Mucosa of gallbladder (tissue), 1 donor: Measurements from ENCODE around the gene RASEF. TPM values are rescaled to one million over a fixed set of nuclear protein-coding genes. Genes with fewer than 3 reads are reported as not detected.

Source experiments
- DNase-seq: peaks from one replicate; pipeline ENCODE4 v3.0.0-alpha.2; 2020; ENCODE audit warnings: low spot score
- total RNA-seq: library from RNA; stranded (reverse); gene quantifications from one replicate; pipeline ENCODE4 v1.2.1, GENCODE V29; 2021
- donor health status: DM: no; HTN: no; CAD: no.

The RASEF gene
- total RNA-seq, 1 donor from 2014 or later, result 30.3 TPM

- DNase-seq, result no peak
Measured at GRCh38 chr9:83013867-83014605, 48.9 kb downstream of the RASEF start.

GRCh38 chr9:83012922-83013838 is 49.8 kb downstream of the RASEF start:
- peak; percentile 48 for DNase-seq

- no peak for DNase-seq
Measured at GRCh38 chr9:83012168-83012921, 50.6 kb downstream of the RASEF start.

GRCh38 chr9:83011611-83012010 is 51.3 kb downstream of the RASEF start:
- no peak for DNase-seq

- no peak for DNase-seq
Measured at GRCh38 chr9:83007521-83008300, 55.2 kb downstream of the RASEF start.

GRCh38 chr9:83006378-83006777 is 56.6 kb downstream of the RASEF start:
- no peak for DNase-seq

- DNase-seq, result no peak
Measured at GRCh38 chr9:83005963-83006362, 57.0 kb downstream of the RASEF start.

- DNase-seq, result no peak
Measured at GRCh38 chr9:83005361-83005760, 57.6 kb downstream of the RASEF start.

- no peak for DNase-seq
Measured at GRCh38 chr9:83002329-83002728, 60.6 kb downstream of the RASEF start.

GRCh38 chr9:83000765-83001164 is 62.2 kb downstream of the RASEF start:
- no peak for DNase-seq

- DNase-seq, result no peak
Measured at GRCh38 chr9:82998409-82998808, 64.5 kb downstream of the RASEF start.

- DNase-seq, result no peak
Measured at GRCh38 chr9:82997476-82998140, 65.3 kb downstream of the RASEF start.

GRCh38 chr9:82996941-82997340 is 66.0 kb downstream of the RASEF start:
- DNase-seq, result no peak

- DNase-seq, result no peak
Measured at GRCh38 chr9:82993856-82994605, 68.9 kb downstream of the RASEF start.

- DNase-seq, result no peak
Measured at GRCh38 chr9:82991671-82992070, 71.3 kb downstream of the RASEF start.

- DNase-seq, result no peak
Measured at GRCh38 chr9:82989929-82990328, 73.0 kb downstream of the RASEF start.

GRCh38 chr9:82988488-82988887 is 74.5 kb downstream of the RASEF start:
- no peak for DNase-seq

GRCh38 chr9:82987370-82988189 is 75.4 kb downstream of the RASEF start:
- no peak for DNase-seq

- DNase-seq, result no peak
Measured at GRCh38 chr9:82981552-82981951, 81.4 kb downstream of the RASEF start.
